ENCODE measurements around the gene THBS2.

THBS2 gene

GRCh38 chr6:169287675-169288074 lies 34.0 kb upstream of the THBS2 start:
- H3K4me3 ChIP-seq (ENCODE audit: low read depth, low read length) = no peak overlapping the region
- 0 out of 2 replicates have a peak, but pooled peaks have one; percentile 3 for TF ChIP-seq CTCF (IDR thresholded peaks at IDR 0.05; ENCODE audit: low read depth, low read length)

GRCh38 chr6:169286961-169287360 lies 33.3 kb upstream of the THBS2 start:
- no peak overlapping the region for H3K4me3 ChIP-seq (ENCODE audit: low read depth, low read length)
- TF ChIP-seq CTCF (IDR thresholded peaks at IDR 0.05; ENCODE audit: low read depth, low read length) = no peak

- H3K4me3 ChIP-seq (ENCODE audit: low read depth, low read length) = no peak overlapping the region
- TF ChIP-seq CTCF (IDR thresholded peaks at IDR 0.05; ENCODE audit: low read depth, low read length) = no peak
These were observed 31.5 kb upstream of the THBS2 start for GRCh38 chr6:169285165-169285564.

- no peak for TF ChIP-seq CTCF (IDR thresholded peaks at IDR 0.05; ENCODE audit: low read depth, low read length)
- no peak overlapping the region for H3K4me3 ChIP-seq (ENCODE audit: low read depth, low read length)
These were observed 30.3 kb upstream of the THBS2 start for GRCh38 chr6:169283924-169284323.

- H3K4me3 ChIP-seq (ENCODE audit: low read depth, low read length) = no peak overlapping the region
- no peak for TF ChIP-seq CTCF (IDR thresholded peaks at IDR 0.05; ENCODE audit: low read depth, low read length)
These were observed 28.4 kb upstream of the THBS2 start for GRCh38 chr6:169282043-169282442.

- no peak for TF ChIP-seq CTCF (IDR thresholded peaks at IDR 0.05; ENCODE audit: low read depth, low read length)
- no peak overlapping the region for H3K4me3 ChIP-seq (ENCODE audit: low read depth, low read length)
These were observed 24.0 kb upstream of the THBS2 start for GRCh38 chr6:169277619-169278018.

- no peak for TF ChIP-seq CTCF (IDR thresholded peaks at IDR 0.05; ENCODE audit: low read depth, low read length)
- no peak overlapping the region for H3K4me3 ChIP-seq (ENCODE audit: low read depth, low read length)
These were observed 21.1 kb upstream of the THBS2 start for GRCh38 chr6:169274781-169275180.

Data from WI38 (cell line).